Right lobe of liver (tissue), 6 donors: ENCODE measurements around the gene HEATR1. TPM values are rescaled to one million over a fixed set of nuclear protein-coding genes. Genes with fewer than 3 reads are reported as not detected.

Source experiments
- ATAC-seq, 4 donors: fragments of 200-7000 bp; cut with Tn5 transposase; one replicate each; pipeline ENCODE4 v1.9.1; 2020; ENCODE audit warnings: mild to moderate bottlenecking in 4 of 4, moderate library complexity in 4 of 4
- DNase-seq, 3 donors: peaks; one replicate each; pipeline ENCODE4 v3.0.0-alpha.2; 2020
- H3K27ac ChIP-seq, 3 donors: fragments of 200-600 bp; one replicate each; pipeline ENCODE4 v1.8.0; 2022
- H3K27me3 ChIP-seq, 2 donors: fragments of 200-600 bp; one replicate each; pipeline ENCODE4 v1.8.0; 2022
- H3K36me3 ChIP-seq, 4 donors: fragments of 200-600 bp; sonication (generic) in 1 of 4; one replicate each; pipeline versions ENCODE4 v1.5.1 to v1.8.0; 2017 to 2022; ENCODE audit warnings: control low read depth in 1 of 4
- H3K4me1 ChIP-seq, 4 donors: fragments of 200-600 bp; sonication (generic) in 1 of 4; one replicate each; pipeline versions ENCODE4 v1.5.1 to v1.8.0; 2017 to 2022; ENCODE audit warnings: control low read depth in 1 of 4
- H3K4me3 ChIP-seq, 3 donors: fragments of 200-600 bp; one replicate each; pipeline ENCODE4 v1.8.0; 2022
- H3K9me3 ChIP-seq, 4 donors: fragments of 200-600 bp; sonication (generic) in 1 of 4; one replicate each; pipeline versions ENCODE4 v1.5.1 to v1.8.0; 2017 to 2022; ENCODE audit warnings: control low read depth in 1 of 4
- POLR2A ChIP-seq: fragments of 450-650 bp; IDR thresholded peaks from one replicate; pipeline ENCODE4 v1.6.1; 2017; ENCODE audit warnings: antibody characterized with exemption, mild to moderate bottlenecking
- WGBS: methylation state at CpG from one replicate; pipeline ENCODE4 v1.1.6; 2018; ENCODE audit warnings: low coverage, low lambda C conversion rate; ENCODE audit not compliant: insufficient coverage; ENCODE audit errors: missing lambda C conversion rate; 5-methylcytosine and 5-hydroxymethylcytosine counted together
- intact Hi-C, 2 donors: fragments of 100-400 bp; cut with DNase I; formaldehyde crosslinking; loops; one replicate each; pipeline versions ENCODE4 v1.11.2 to v1.14.1; 2022
- total RNA-seq, 6 experiments: library from RNA; depleted of rRNA in 2 of 6; stranded (reverse); fragments of >200 nt in 2 of 6; fragmentation: NEBNext Ultra II Directional in 3 of 6; extraction: Animal tissue kit (Norgen Biotek cat#: 25700) in 3 of 6; gene quantifications; one replicate each; pipeline versions ENCODE4 v1.1.0 to v1.2.4, GENCODE V29; 2016 to 2023
- TF ChIP-seq, protein P1 (sequence below), 4 donors: fragments of 200-600 bp in 3 of 4; fragments of 450-650 bp in 1 of 4; IDR thresholded peaks; one replicate each; pipeline versions ENCODE4 v1.5.1 to v1.8.0; 2016 to 2022; ENCODE audit warnings: antibody characterized with exemption in 4 of 4, mild to moderate bottlenecking in 2 of 4
- donor health status: DM: no; HTN: yes; CAD: no.
- donor health status: DM: no; HTN: no; CAD: no.
- donor health status: DM: no; HTN: no; CAD: no.
- donor health status: DM: no; HTN: yes; CAD: no.
- donor health status: DM: no; HTN: yes; CAD: no.

Gene HEATR1
- total RNA-seq, 6 experiments from 2014 or later: 7.0 to 14.1 (median 12.4) TPM

DNA sequence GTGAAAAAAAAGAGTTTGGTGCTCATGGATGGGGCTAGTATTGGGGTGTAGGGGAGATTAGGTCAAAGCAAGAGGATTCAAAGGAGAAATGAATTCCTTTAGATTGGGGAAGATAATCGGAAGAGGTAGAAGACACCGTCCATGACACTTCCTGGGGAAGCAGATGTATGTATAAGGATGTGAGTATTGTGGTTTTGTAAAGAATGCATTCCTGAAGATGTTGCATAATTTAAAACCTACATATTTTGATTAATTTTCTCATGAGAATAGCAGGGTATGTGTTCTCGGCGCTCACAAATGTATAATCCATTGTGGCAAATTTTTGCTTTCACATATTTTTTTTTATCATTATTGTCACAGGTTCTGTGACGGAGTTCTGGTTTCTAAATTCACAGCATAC is 86.0 kb downstream of the HEATR1 start:
- no peak for TF ChIP-seq POLR2A
- TF ChIP-seq, protein P1, sequence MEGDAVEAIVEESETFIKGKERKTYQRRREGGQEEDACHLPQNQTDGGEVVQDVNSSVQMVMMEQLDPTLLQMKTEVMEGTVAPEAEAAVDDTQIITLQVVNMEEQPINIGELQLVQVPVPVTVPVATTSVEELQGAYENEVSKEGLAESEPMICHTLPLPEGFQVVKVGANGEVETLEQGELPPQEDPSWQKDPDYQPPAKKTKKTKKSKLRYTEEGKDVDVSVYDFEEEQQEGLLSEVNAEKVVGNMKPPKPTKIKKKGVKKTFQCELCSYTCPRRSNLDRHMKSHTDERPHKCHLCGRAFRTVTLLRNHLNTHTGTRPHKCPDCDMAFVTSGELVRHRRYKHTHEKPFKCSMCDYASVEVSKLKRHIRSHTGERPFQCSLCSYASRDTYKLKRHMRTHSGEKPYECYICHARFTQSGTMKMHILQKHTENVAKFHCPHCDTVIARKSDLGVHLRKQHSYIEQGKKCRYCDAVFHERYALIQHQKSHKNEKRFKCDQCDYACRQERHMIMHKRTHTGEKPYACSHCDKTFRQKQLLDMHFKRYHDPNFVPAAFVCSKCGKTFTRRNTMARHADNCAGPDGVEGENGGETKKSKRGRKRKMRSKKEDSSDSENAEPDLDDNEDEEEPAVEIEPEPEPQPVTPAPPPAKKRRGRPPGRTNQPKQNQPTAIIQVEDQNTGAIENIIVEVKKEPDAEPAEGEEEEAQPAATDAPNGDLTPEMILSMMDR (IDR thresholded peaks at IDR 0.05): no peak
- H3K27me3 ChIP-seq: no peaks in the 10 kb centered on the region
- no peak overlapping the region for H3K4me3 ChIP-seq
- H3K27ac ChIP-seq: no peak overlapping the region
- ATAC-seq: no peak
- WGBS: 60% methylated on average over 5 of the region's 5 CpGs
- H3K36me3 ChIP-seq: no peaks in the 10 kb centered on the region
- intact Hi-C loops: no loop called here
- DNase-seq: no peak
- H3K9me3 ChIP-seq: no peaks in the 10 kb centered on the region
- peaks cover 0 to 25% (median 9%) of the 10 kb centered on the region in 4 donors for H3K4me1 ChIP-seq

DNA sequence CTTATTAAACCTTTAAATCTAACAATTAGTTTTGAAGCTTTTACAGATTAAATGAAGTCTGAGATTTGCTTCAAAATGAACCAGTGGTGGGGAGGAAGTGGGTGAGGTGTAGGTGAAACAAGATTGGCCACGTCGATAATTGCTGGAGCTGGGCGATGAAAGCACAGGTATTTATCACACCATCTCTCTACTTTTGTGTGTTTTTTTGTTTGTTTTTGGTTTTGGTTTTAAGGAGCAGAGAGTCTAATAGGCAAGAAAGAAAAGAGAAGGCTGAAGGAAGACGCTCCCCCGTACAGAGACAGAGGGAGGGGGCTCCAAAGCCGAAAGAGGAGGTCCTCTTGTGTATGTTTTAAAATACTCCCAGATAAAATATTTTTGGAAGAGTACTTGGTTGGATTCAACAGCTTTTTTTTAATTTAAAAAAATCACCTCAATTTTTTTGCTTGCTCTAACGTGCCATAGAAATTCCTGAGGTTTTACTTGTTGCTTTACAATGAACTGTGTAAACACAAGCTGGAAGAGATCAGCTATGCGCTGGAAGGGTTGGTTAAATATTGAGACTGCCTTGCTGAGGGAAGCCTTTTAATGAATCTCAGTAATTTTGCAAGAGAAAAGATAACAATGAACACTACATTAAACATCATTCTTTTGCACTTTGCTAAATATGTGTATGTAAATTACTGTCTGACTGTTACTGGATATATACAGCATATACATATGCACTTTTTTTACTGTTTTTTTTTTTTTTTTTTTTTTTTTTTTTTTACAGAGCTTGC is 87.2 kb downstream of the HEATR1 start:
- Histone ChIP-seq H3K4me3 (no peak overlapping the region), H3K9me3 (no peaks in the 10 kb centered on the region), H3K36me3 (no peaks in the 10 kb centered on the region), H3K4me1 (peaks cover 0 to 14% (median 7%) of the 10 kb centered on the region in 4 donors), H3K27me3 (no peaks in the 10 kb centered on the region), H3K27ac (no peak overlapping the region)
- no peak for TF ChIP-seq POLR2A
- TF ChIP-seq, protein P1 (IDR thresholded peaks at IDR 0.05): no peak
- intact Hi-C loops: no loop called here
- 30% methylated on average over 8 of the region's 8 CpGs for WGBS
- ATAC-seq (peak; percentile 39 to 62 (median 50)), DNase-seq (no peak)

DNA sequence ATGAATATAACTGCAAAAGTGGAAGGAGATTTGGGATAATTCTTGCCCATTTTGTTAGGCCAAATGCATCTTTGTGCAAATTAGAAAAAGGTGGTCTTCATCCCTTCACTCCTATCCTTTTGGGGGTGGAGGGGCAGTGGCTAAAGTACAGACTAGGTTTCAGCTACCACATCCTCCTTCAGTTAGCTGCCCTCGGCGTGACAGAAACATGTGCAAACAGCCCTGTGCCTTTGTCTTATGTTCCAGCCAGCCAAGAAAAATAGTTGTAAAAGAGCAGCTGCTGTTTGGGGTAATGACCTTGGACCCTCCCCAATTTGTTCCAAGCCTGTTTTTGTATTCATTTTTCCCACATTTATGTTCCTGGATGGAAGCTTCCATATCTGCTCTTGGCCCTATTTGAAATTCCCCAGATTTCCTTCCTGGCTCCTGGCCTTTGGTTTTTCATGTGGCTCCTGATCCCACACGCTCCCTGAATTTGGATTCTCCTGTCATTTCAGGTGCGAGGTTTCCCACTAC is 88.8 kb downstream of the HEATR1 start:
- no peaks in the 10 kb centered on the region for H3K36me3 ChIP-seq
- peak overlapping the region in 2 of 3 donors; percentile 27 to 49 for H3K27ac ChIP-seq
- DNase-seq (no peak), ATAC-seq (peak; percentile 51 to 78 (median 64))
- no peaks in the 10 kb centered on the region for H3K9me3 ChIP-seq
- H3K4me1 ChIP-seq: peaks cover 0 to 14% (median 7%) of the 10 kb centered on the region in 4 donors
- intact Hi-C loops: no loop called here
- no peak overlapping the region for H3K4me3 ChIP-seq
- H3K27me3 ChIP-seq: no peaks in the 10 kb centered on the region
- TF ChIP-seq, protein P1 (IDR thresholded peaks at IDR 0.05): no peak
- no peak for TF ChIP-seq POLR2A
- 23% methylated on average over 4 of the region's 4 CpGs for WGBS

DNA sequence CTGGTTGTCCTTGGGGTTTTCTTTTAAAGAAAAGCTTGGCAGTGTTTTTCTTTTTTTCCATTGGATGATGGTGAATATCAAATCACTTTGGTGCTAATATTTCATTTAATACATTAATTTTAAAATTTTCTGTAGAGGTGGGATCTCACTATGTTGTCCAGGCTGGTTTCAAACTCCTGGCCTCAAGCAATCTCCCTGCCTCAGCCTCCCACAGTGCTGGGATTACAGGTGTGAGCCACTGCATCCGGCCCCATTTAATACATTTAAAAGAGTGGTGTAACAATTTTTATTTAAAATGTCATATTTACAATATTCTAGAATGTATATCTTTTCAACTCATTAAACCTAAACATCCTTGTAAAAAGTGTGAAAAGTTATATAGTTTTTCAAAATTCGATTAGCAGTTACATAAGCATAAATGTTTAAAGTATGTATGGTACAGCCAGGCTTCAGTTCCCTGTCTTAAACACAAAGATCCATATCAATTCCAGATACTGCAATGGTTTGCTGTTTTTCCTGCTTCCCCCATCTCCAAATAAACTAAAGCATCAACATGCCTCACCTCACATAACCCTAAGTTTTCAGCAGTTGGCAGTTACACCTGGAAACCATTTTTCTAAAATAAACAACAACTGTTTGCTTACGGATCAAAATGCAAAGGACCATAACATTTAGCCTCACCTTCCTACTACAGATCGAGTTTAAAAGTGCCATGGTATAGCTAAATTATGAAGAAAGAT is 89.4 kb downstream of the HEATR1 start:
- Histone ChIP-seq H3K4me1 (peaks cover 0 to 14% (median 7%) of the 10 kb centered on the region in 4 donors), H3K27me3 (no peaks in the 10 kb centered on the region), H3K36me3 (no peaks in the 10 kb centered on the region), H3K27ac (peak overlapping the region in 2 of 3 donors; percentile 27 to 49), H3K4me3 (no peak overlapping the region), H3K9me3 (no peaks in the 10 kb centered on the region)
- TF ChIP-seq, protein P1 (IDR thresholded peaks at IDR 0.05): no peak
- TF ChIP-seq POLR2A: no peak
- WGBS: 38% methylated on average over 4 of the region's 4 CpGs
- intact Hi-C loops: no loop called here
- ATAC-seq: peak; percentile 45 to 76 (median 62)
- no peak for DNase-seq
